Adipocyte (in vitro differentiated cells): ENCODE results near the gene HOXD4.

Source experiments
- DNase-seq: peaks from one replicate; pipeline ENCODE4 v3.0.0-alpha.2; 2015; ENCODE audit warnings: low read depth
- H3K27me3 ChIP-seq: replicated peaks from 2 replicates; pipeline ENCODE4 v1.7.0; 2013; ENCODE audit warnings: mild to moderate bottlenecking, low read length, moderate library complexity; ENCODE audit not compliant: control insufficient read depth, insufficient read depth
- H3K36me3 ChIP-seq: 2 replicates; pipeline ENCODE4 v1.7.0; 2013; ENCODE audit warnings: low read length, mild to moderate bottlenecking, moderate library complexity; ENCODE audit not compliant: control insufficient read depth, insufficient read depth, severe bottlenecking
- H3K4me1 ChIP-seq: 2 replicates; pipeline ENCODE4 v1.7.0; 2013; ENCODE audit warnings: mild to moderate bottlenecking, low read length, moderate library complexity; ENCODE audit not compliant: control insufficient read depth, insufficient read depth
- H3K4me3 ChIP-seq: 2 replicates; pipeline ENCODE4 v1.7.0; 2013; ENCODE audit warnings: mild to moderate bottlenecking, low read length, moderate library complexity
- H3K9ac ChIP-seq: 2 replicates; pipeline ENCODE4 v1.7.0; 2013; ENCODE audit warnings: mild to moderate bottlenecking, low read length, moderate library complexity
- H3K9me3 ChIP-seq: 2 replicates; pipeline ENCODE4 v1.7.0; 2013; ENCODE audit warnings: mild to moderate bottlenecking, low read length, moderate library complexity; ENCODE audit not compliant: control insufficient read depth

Gene HOXD4

DNA sequence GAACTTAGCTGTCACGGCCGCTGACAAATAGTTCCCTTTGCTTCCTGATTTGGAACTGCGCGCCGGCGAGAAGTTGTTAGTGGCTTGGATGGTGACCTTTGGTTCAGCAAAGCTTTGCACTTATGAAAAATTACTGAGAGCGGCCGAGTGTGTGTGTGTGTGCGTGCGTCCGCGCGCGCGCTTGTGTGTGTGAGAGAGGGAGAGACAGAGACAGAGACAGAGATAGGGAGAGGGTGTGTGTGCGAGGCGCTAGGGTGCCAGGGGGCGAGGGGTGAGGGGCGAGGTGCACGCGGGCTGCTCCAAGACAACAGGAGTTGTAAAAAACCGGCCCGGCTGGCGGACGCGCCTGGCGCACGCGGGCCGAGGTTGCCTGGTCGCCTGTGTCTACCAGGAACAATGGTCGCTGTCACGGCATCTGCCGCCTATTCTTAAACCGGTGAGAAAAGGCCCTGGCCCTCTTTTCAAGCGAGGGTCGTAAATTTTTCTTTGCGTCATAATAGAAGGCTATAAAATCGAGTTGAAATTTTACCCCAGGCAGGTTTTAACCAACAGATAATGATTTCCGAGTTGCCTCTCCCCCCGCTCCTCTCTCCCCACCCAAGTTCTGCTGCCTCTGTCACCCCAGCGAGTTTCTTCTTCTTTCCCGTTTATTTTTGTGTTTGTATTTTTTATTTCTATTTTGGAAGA, 6.3 kb downstream of the HOXD4 start:
- Histone ChIP-seq H3K4me1 (peaks cover 9% of the 10 kb centered on the region), H3K4me3 (peak overlapping the region; percentile 74), H3K36me3 (peaks cover 17% of the 10 kb centered on the region), H3K9ac (peak overlapping the region; percentile 58), H3K27me3 (no peaks in the 10 kb centered on the region), H3K9me3 (no peaks in the 10 kb centered on the region)
- no peak for DNase-seq

DNA sequence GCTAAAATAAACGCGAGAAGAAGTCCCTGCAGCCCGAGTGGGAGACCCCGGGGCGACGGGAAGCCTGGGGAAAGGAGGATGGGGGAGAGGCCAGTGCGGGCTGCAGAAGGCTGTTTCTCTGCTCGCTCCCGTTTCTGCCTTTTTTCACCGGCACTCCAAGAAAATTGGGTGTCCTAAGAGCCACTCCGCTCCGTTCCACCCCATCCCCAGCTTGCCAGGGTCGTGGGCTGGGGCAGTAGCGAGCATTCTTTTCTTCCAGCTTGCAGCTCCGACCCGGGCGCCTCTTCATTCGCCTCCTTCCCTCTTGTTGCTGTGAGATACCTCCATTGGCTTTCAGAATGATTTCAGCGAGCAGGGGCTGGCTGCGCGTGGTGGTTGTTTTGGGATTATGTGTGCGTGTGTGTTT, 6.8 kb downstream of the HOXD4 start:
- peaks cover 9% of the 10 kb centered on the region for H3K4me1 ChIP-seq
- H3K9ac ChIP-seq = no peak overlapping the region
- H3K9me3 ChIP-seq = no peaks in the 10 kb centered on the region
- DNase-seq = no peak
- peaks cover 14% of the 10 kb centered on the region for H3K36me3 ChIP-seq
- no peak overlapping the region for H3K4me3 ChIP-seq
- no peaks in the 10 kb centered on the region for H3K27me3 ChIP-seq

DNA sequence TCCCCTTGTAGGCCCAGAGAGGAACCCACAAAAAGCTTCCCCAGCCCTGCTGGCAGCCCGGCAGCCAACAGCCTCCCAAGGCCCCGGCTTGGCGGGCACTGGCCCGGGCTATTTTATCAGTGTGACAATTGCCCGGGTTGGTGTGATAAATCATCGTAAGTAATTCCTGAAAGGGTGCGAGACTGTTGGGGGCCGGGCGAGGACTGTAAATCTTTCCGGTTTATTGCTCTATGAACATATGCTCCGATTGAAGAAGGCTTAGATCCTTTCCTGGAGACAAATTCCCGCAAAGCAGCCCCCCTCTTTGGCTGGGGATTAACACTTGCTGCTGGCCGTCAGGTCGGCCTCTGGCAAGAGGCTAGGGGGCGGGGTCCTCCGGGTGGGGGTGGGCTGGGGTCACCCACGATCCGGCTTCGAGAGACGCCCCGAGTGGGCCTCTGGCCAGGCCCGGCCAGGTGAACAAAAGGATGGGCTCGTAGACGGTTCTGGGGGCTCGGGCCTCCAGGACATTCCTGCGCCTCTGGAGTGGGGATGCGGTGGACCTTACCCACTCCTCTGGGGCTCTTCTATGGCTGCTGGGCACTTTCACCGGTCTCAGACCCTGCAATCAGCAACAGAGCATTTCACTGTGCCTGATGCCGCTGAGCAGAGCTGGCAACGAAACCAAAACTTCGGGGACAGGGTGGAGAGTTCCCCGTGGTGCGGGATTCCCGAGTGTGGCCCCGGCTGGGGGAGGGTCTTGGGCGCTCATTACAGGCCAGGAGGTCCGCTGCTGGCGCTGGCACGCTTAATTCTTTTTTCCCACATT, 7.7 kb downstream of the HOXD4 start:
- Histone ChIP-seq H3K9me3 (no peaks in the 10 kb centered on the region), H3K4me3 (no peak overlapping the region), H3K27me3 (no peaks in the 10 kb centered on the region), H3K36me3 (peaks cover 7% of the 10 kb centered on the region), H3K4me1 (peaks cover 9% of the 10 kb centered on the region), H3K9ac (no peak overlapping the region)
- DNase-seq = no peak

DNA sequence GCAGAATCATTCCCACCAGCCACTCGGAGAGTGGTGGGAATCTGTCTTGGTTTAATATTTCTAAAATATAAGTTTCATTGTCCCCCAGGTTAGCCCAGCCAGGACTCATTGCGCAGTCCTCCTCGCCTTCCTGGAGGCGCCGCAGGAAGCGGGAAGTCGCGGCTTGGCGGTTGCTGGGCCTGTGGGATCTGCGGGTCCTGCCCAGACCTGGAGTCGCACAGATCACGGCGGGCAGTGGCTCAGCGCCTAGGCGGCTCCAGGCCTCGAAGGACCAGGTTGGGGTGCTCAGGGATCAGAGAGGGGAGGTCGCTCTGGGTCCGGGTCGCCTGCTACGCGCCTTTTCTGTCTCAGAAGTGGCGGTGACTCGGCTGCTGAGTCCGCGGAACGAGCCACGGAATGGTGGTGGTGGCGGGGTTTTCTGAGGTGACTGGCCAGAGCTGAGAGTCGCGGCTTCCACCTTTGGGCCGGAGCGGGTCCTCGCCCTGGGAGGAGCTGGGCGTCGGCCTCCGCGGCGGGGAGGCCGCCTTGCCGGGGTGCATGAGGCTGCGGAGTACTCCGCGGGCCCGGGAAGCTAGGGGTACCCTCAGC, 8.4 kb downstream of the HOXD4 start:
- peaks cover 9% of the 10 kb centered on the region for H3K4me1 ChIP-seq

DNA sequence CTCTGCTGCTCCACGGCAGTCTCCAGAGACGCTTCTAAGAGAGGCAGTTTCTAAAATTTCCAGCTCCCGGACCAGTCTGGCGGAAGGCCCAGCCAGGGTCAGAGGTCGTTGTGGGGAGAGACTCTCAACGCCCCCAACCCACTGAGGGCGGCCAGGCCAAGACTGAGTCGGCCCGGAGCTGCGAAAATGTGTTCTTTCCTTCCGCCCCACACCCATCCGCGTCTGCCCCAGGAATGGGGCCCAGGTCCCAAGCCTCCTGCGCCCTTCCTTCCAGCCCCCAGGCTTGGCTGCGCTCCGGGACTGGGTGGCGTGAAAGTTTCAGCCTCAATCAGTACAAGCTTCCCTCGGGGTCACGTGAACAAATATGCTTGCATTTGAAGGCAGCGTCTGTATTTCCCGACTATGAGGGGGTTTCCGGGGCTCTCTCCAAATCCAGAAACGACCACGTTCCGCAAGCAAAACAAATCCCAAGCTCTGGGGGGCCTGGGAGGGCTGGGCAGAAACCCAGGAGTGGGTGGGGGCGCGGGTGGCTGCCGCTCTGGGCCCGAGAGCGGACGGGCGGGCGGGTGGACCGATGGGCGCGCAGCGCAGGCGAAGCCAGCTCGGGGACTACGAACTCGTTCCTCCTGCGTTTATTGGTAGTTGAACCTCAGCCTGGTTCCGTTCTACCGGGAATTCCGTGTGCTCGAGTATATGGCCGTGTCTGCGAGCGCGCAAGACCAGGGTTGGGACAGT, 9.1 kb downstream of the HOXD4 start:
- peaks cover 9% of the 10 kb centered on the region for H3K4me1 ChIP-seq

More for the DNA sequence above, 8.4 kb downstream of the HOXD4 start:
- peaks cover 7% of the 10 kb centered on the region for H3K36me3 ChIP-seq
- DNase-seq = no peak
- no peaks in the 10 kb centered on the region for H3K9me3 ChIP-seq
- H3K4me3 ChIP-seq = peak overlapping the region; percentile 44
- H3K9ac ChIP-seq = peak overlapping the region; percentile 51
- H3K27me3 ChIP-seq = no peaks in the 10 kb centered on the region

DNA sequence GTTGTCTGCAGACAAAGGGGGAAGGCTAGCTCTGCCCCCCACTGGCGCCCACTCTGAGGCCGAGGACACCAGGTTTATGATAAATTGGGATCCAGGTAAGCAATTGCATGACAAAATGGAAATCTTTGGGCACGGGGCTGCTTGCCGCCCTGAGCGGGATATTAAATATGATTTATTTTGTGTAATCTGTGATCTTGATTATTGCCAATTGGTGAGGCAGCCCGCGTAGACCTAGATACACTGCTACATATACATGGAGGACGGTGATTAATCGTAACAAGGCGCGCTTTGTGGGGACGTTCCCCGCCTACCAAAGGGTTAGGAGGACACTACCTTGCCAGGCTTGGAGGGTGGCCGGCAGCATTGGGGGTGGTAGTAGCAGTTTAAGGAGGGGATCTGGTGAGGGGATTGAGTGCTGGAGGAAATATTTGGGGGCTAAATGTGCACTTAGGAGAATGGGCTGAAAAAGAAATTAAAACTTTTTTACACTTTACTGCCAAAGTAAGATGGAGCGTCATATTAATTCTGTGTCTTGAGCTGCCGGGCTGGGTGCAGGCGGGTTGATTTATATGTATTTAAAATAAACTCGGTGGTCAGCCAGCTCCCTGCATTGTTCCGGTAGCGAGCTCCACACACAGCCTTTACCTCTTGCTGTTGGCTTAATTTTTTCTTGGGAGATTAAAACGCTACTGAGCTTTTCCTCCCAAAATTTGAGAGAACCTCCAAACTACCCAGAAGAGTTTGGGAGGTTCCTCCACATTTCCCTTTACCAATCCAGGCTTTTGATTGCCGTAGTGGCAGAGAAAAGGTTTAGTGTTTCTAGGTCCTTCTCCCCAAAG, 9.9 kb downstream of the HOXD4 start:
- peak overlapping the region; percentile 42 for H3K9ac ChIP-seq
- H3K4me3 ChIP-seq = peak overlapping the region; percentile 72
- H3K4me1 ChIP-seq = peaks cover 9% of the 10 kb centered on the region
- H3K36me3 ChIP-seq = no peaks in the 10 kb centered on the region
- no peak for DNase-seq
- H3K27me3 ChIP-seq = no peaks in the 10 kb centered on the region
- no peaks in the 10 kb centered on the region for H3K9me3 ChIP-seq

More for the DNA sequence above, 9.1 kb downstream of the HOXD4 start:
- no peaks in the 10 kb centered on the region for H3K9me3 ChIP-seq
- no peak for DNase-seq
- no peaks in the 10 kb centered on the region for H3K27me3 ChIP-seq
- H3K9ac ChIP-seq = peak overlapping the region; percentile 51
- H3K36me3 ChIP-seq = peaks cover 1% of the 10 kb centered on the region
- H3K4me3 ChIP-seq = peak overlapping the region; percentile 44

DNA sequence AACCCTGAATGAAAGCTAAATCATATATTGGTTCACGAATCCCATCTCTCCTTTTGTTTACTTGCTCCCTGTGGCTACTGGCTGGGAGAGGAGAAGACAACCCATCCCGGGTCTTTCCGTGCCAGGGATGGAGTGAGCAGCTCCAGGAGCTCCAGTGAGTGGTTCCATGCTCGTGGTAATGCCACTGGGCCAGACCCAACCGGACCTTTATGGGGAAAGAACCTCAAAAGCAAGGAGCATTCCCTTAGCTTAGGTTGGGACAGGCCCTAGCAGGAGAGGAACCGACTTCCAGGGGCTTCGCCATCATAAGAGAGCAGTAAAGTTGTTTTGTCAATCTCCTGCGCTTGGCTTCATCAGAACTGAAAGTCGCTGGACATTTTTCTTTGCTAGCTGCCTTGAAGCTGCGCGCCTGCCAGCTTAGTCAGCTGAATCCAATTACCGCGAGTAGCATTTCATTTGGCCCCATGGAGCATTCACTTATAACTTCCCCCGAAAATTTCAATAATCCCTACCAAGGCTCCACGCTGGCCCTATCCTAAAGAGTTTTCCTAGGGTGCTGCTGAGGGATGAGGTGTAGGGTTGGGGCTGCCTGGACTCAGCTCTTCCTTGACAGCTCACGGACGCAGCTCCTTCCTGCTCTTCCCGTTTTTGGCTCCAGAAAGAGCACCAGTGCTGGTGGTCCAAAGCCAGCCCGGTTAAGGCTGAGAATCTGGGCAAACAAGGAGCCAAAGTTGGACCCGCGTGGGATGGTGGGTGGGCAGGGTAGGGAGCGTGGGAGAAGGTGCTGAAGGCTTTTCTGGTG, 10.7 kb downstream of the HOXD4 start:
- no peaks in the 10 kb centered on the region for H3K9me3 ChIP-seq
- H3K4me3 ChIP-seq = peak overlapping the region; percentile 72
- peak overlapping the region; percentile 48 for H3K9ac ChIP-seq
- H3K27me3 ChIP-seq = no peaks in the 10 kb centered on the region
- DNase-seq = peak; percentile 70
- peaks cover 9% of the 10 kb centered on the region for H3K4me1 ChIP-seq
- H3K36me3 ChIP-seq = no peaks in the 10 kb centered on the region

DNA sequence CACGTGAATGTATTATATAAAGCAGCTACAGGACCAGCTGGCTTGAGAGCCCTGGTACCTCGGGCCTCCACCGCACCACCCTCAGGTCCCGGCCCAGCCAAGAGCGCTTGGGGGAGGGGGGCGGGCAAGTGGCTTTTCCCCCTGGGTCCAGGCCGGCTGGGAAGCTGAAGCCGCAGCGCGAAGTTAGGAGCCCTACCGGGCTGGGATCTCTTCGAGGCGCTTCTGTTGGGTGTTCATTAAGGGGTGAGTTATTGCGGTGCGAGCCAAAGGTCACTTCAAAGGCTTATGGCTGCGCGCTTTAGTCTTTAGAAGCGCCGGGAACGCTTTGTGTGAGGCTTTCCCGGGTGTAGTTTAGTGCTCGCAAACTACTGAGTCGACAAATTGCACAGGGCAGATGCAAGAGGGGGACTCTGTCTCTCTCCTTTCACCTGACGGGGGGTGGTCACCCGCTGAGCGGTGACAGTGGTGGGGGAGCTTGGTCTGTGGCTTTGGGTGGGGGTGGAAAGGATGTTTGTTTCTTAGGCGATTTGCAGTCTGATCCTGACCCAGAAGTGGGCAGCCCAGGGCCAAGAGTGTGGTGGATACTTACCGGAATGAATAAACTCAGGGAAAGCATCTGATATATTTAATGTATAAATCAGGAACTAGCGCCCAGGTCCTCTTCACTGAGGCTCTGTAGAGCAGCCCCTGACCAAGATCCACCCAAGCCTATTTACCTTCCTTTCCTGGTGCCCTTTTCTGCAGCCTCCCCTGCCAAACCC, 11.7 kb downstream of the HOXD4 start:
- Histone ChIP-seq H3K4me1 (peaks cover 9% of the 10 kb centered on the region), H3K36me3 (no peaks in the 10 kb centered on the region), H3K4me3 (no peak overlapping the region)

DNA sequence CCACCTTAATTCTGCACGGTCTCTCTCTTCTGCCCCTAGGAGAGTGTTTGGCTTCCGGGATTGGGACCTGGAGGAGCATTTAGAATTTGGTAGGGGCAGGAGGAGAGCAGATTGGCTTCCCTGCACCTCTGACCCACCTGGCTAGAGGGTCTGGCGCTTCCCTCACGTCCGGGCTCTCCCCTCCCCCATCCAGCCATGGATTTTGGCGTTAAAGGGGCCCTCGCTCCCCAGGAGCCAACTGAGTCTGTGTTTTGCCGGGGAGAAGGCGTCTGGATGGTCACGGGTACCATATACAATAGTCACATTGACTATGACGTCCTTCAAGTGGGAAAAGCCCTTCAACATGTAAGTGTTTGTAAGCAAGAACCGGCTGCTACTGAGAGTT, 12.3 kb downstream of the HOXD4 start:
- Histone ChIP-seq H3K4me1 (peaks cover 9% of the 10 kb centered on the region), H3K9ac (no peak overlapping the region), H3K27me3 (no peaks in the 10 kb centered on the region), H3K9me3 (no peaks in the 10 kb centered on the region), H3K36me3 (no peaks in the 10 kb centered on the region), H3K4me3 (no peak overlapping the region)
- DNase-seq = no peak

More for the DNA sequence above, 11.7 kb downstream of the HOXD4 start:
- Histone ChIP-seq H3K27me3 (no peaks in the 10 kb centered on the region), H3K9me3 (no peaks in the 10 kb centered on the region), H3K9ac (no peak overlapping the region)
- no peak for DNase-seq
